ENCODE measurements around the gene SFXN5. TPM values are rescaled to one million over a fixed set of nuclear protein-coding genes. Genes with fewer than 3 reads are reported as not detected.

Gene SFXN5
- total and polyA plus RNA-seq, 2 of the 8 experiments (the other 6 are each of a cell fraction or from before 2014, with no cell fraction given): 29.3 to 33.1 TPM

- Histone ChIP-seq H4K20me1 (replicated peaks in 1 of 2; ENCODE audit: control insufficient read depth in 1 of 2, insufficient read depth in 2 of 2, low read length in 2 of 2) (peaks cover 2 to 3% of the 10 kb centered on the region in 2 experiments), H3K9me3 (ENCODE audit: insufficient read depth in 2 of 2, low read depth in 1 of 2, low read length in 1 of 2) (no peaks in the 10 kb centered on the region), H3K4me3 (ENCODE audit: extremely low read depth in 1 of 4, insufficient read depth in 2 of 4, low read depth in 3 of 4, low read length in 4 of 4) (no peak overlapping the region), H3K4ac (replicated peaks; ENCODE audit: insufficient read length, low read depth, low read length) (no peak overlapping the region), H2BK20ac (ENCODE audit: low read length) (no peak overlapping the region), H3K23me2 (ENCODE audit: low read depth, low read length) (peaks cover 7% of the 10 kb centered on the region; the same call in 1 of the 2 replicates), H2BK5ac (ENCODE audit: low read depth, low read length) (no peak overlapping the region), H4K5ac (ENCODE audit: insufficient read length, low read depth, low read length) (no peak overlapping the region), H4K8ac (ENCODE audit: extremely low read depth, insufficient read depth, low read length) (no peak overlapping the region), H3K79me2 (ENCODE audit: control insufficient read depth in 1 of 2, insufficient read depth in 2 of 2, low read length in 2 of 2) (no peaks in the 10 kb centered on the region), H3K4me2 (ENCODE audit: insufficient read depth in 1 of 2, low read depth in 2 of 2, low read length in 2 of 2) (no peak overlapping the region), H3K14ac (ENCODE audit: insufficient read length) (no peak overlapping the region), H3K9ac (replicated peaks in 1 of 4; ENCODE audit: extremely low read depth in 1 of 4, low read depth in 3 of 4, low read length in 3 of 4) (no peak overlapping the region), H3K27ac (ENCODE audit: low read depth, low read length) (no peak overlapping the region), H2AFZ (ENCODE audit: low read length) (no peak overlapping the region), H2BK15ac (ENCODE audit: low read length) (no peak overlapping the region; the same call in 1 of the 2 replicates), H3K4me1 (replicated peaks in 1 of 4; ENCODE audit: control insufficient read depth in 3 of 4, insufficient read depth in 4 of 4, low read length in 3 of 4) (peaks cover 13 to 23% (median 17%) of the 10 kb centered on the region in 4 experiments), H4K91ac (replicated peaks; ENCODE audit: insufficient read length, low read length) (no peak overlapping the region), H3K23ac (ENCODE audit: insufficient read length) (no peak overlapping the region), H3K79me1 (ENCODE audit: low read depth, low read length) (no peaks in the 10 kb centered on the region), H2AK5ac (ENCODE audit: low read depth, low read length) (no peak overlapping the region; the same call in 1 of the 2 replicates), H3K36me3 (ENCODE audit: control insufficient read depth in 2 of 4, insufficient read depth in 4 of 4, low read length in 3 of 4) (no peaks in the 10 kb centered on the region), H3K27me3 (replicated peaks in 1 of 4; ENCODE audit: control insufficient read depth in 3 of 4, extremely low read depth in 1 of 4, insufficient read depth in 3 of 4, low read length in 3 of 4) (peaks cover 42 to 68% (median 57%) of the 10 kb centered on the region in 4 experiments), H3K18ac (ENCODE audit: extremely low read depth, low read length) (no peak overlapping the region), H3K56ac (replicated peaks; ENCODE audit: insufficient read length, low read depth, low read length) (no peak overlapping the region), H2BK12ac (ENCODE audit: low read depth, low read length) (no peak overlapping the region; the same call in 1 of the 2 replicates), H2BK120ac (replicated peaks; ENCODE audit: low read depth, low read length) (no peak overlapping the region)
- ChIA-PET POLR2A (ENCODE audit: partially characterized antibody) (interaction anchor here (0.9 kb wide), 1 partner anchor 13 kb away, joined by 3 read pairs; no protein-coding TSS in a partner anchor), CTCF (ENCODE audit: partially characterized antibody) (interaction anchor here (1.0 to 24.3 kb wide), 3 partner anchors 15 to 24 kb away, joined by 3 to 497 read pairs (median 42); partner anchors contain the start of gene SPR)
- no peak for DNase-seq (ENCODE audit: low read depth in 1 of 2, low spot score in 2 of 2)
- WGBS, 2 experiments (ENCODE audit: extremely low coverage in 1 of 2, insufficient coverage in 1 of 2, insufficient read length in 1 of 2, insufficient replicate concordance in 2 of 2, low coverage in 1 of 2, low lambda C conversion rate in 2 of 2, missing lambda C conversion rate in 1 of 2): 78% methylated on average over 1 of the region's 1 CpG; no CpG with 5 or more reads in 1 of the 2 experiments
- no peak for FAIRE-seq
- TF ChIP-seq GABPA (IDR thresholded peaks at IDR 0.05; ENCODE audit: borderline replicate concordance, insufficient read depth, low read length) (no peak), CBX8 (IDR thresholded peaks at IDR 0.05; ENCODE audit: borderline replicate concordance, low read depth, low read length) (no peak), RAD21 (IDR thresholded peaks at IDR 0.05 in 1 of 2, conservative IDR thresholded peaks at IDR 0.05 in 1 of 2; ENCODE audit: low read depth in 2 of 2, low read length in 2 of 2) (no peak), CTCF (IDR thresholded peaks at IDR 0.05; ENCODE audit: control extremely low read depth in 1 of 3, insufficient read depth in 1 of 3, low read depth in 1 of 3, low read length in 3 of 3) (no peak), BCL11A (IDR thresholded peaks at IDR 0.05; ENCODE audit: low read depth in 2 of 2, low read length in 2 of 2) (no peak), NANOG (IDR thresholded peaks at IDR 0.05; ENCODE audit: insufficient read depth, low read depth, low read length, poor library complexity, severe bottlenecking) (no peak), RNF2 (IDR thresholded peaks at IDR 0.05; ENCODE audit: borderline replicate concordance, low read depth, low read length, missing control alignments, poor library complexity, severe bottlenecking) (no peak), SP4 (IDR thresholded peaks at IDR 0.05; ENCODE audit: low read length) (no peak)
These were observed 160.3 kb downstream of the SFXN5 start for GRCh38 chr2:72911256-72911655.
